Panc1 (cell line): ENCODE measurements around the gene NPLOC4. TPM values are rescaled to one million over a fixed set of nuclear protein-coding genes. Genes with fewer than 3 reads are reported as not detected.

ENCODE experiments used
- ATAC-seq: fragments of 200-7000 bp; cut with Tn5 transposase; 2 replicates; pipeline ENCODE4 v1.9.1; 2020; ENCODE audit warnings: mild to moderate bottlenecking, moderate library complexity
- BruUV-seq: library from RNA; stranded (reverse); fragments of 400-500 nt; replicated peaks from 2 replicates; lab custom pipeline; 2021; lab: Mats Ljungman, UMichigan
- CTCF ChIA-PET: fragments of 300-600 bp; sonication (Branson Sonifier 250); formaldehyde crosslinking; loops from one replicate; lab custom pipeline; 2022; ENCODE audit warnings: antibody characterized with exemption; lab: Charles Lee
- POLR2A ChIA-PET: fragments of 300-600 bp; sonication (Branson Sonifier 250); formaldehyde crosslinking; loops from one replicate; lab custom pipeline; 2022; ENCODE audit warnings: antibody characterized with exemption; lab: Charles Lee
- DNase-seq: peaks from one replicate; pipeline ENCODE4 v3.0.0-alpha.2; 2010; ENCODE audit warnings: low read depth, low spot score
- H3K27ac ChIP-seq: 2 replicates; pipeline ENCODE4 v1.5.1; 2011; ENCODE audit warnings: mild to moderate bottlenecking, low read length, inconsistent platforms
- H3K27me3 ChIP-seq: fragments of 200-500 bp; sonication (Bioruptor generic); 2 replicates; pipeline ENCODE4 v1.6.0; 2014; ENCODE audit warnings: low read length, inconsistent platforms; ENCODE audit not compliant: control insufficient read depth, insufficient read depth
- H3K36me3 ChIP-seq: fragments of 200-500 bp; sonication (Bioruptor generic); 2 replicates; pipeline ENCODE4 v1.5.1; 2014; ENCODE audit warnings: inconsistent platforms, mild to moderate bottlenecking, low read length, moderate library complexity; ENCODE audit not compliant: control insufficient read depth, insufficient read depth
- H3K4me1 ChIP-seq: 2 replicates; pipeline ENCODE4 v1.5.1; 2011; ENCODE audit warnings: inconsistent platforms, mild to moderate bottlenecking, low read length, moderate library complexity; ENCODE audit not compliant: control insufficient read depth, insufficient read depth
- H3K4me3 ChIP-seq, 2 experiments: 2 replicates each; pipeline ENCODE4 v1.5.1; 2011 to 2012; ENCODE audit warnings: low read depth in 2 of 2, low read length in 2 of 2, mild to moderate bottlenecking in 2 of 2, inconsistent platforms in 1 of 2, moderate library complexity in 1 of 2
- H3K9me3 ChIP-seq: fragments of 200-500 bp; sonication (Bioruptor generic); 2 replicates; pipeline ENCODE4 v1.5.1; 2014; ENCODE audit warnings: low read depth, mild to moderate bottlenecking, inconsistent platforms, low read length, moderate library complexity; ENCODE audit not compliant: control insufficient read depth, insufficient read depth
- POLR2AphosphoS5 ChIP-seq: IDR thresholded peaks from 2 replicates; pipeline ENCODE4 v1.6.1; 2012; ENCODE audit warnings: mild to moderate bottlenecking, low read depth, low read length, moderate library complexity
- SIN3A ChIP-seq: IDR thresholded peaks from 2 replicates; pipeline ENCODE4 v1.6.1; 2012; ENCODE audit warnings: low read depth, mild to moderate bottlenecking, low read length, moderate library complexity, borderline replicate concordance; ENCODE audit not compliant: insufficient read depth
- TCF7L2 ChIP-seq: IDR thresholded peaks from 2 replicates; pipeline ENCODE4 v1.6.1; 2011; ENCODE audit warnings: mild to moderate bottlenecking, low read depth, low read length, inconsistent platforms
- in situ Hi-C: cut with HindIII; loops from 2 replicates; pipeline ENCODE4 v1.10.0; 2016; ENCODE audit warnings: low sequenced_read_pairs, low pct_unique_long_range_greater_than_20kb
- intact Hi-C: fragments of 100-400 bp; cut with micrococcal nuclease; formaldehyde crosslinking; loops from one replicate; pipeline ENCODE4 v1.10.0; 2022; ENCODE audit not compliant: unreplicated experiment
- total RNA-seq: library from RNA; stranded (reverse); gene quantifications from one replicate; pipeline ENCODE4 v1.2.1, GENCODE V29; 2021; ENCODE audit not compliant: unreplicated experiment
- TF ChIP-seq, protein P1 (sequence below): fragments of 450-650 bp; IDR thresholded peaks from 2 replicates; pipeline ENCODE4 v1.5.1; 2017; ENCODE audit warnings: mild to moderate bottlenecking
- TF ChIP-seq, protein P2 (sequence below), 2 experiments: IDR thresholded peaks; 2 replicates each; pipeline ENCODE4 v1.6.1; 2011 to 2012; ENCODE audit warnings: low read depth in 2 of 2, control low read depth in 1 of 2, low read length in 1 of 2, mild to moderate bottlenecking in 1 of 2, moderate library complexity in 1 of 2; ENCODE audit not compliant: insufficient read depth in 1 of 2

NPLOC4 gene
- total RNA-seq, 1 experiment from 2014 or later = 246 TPM

DNA sequence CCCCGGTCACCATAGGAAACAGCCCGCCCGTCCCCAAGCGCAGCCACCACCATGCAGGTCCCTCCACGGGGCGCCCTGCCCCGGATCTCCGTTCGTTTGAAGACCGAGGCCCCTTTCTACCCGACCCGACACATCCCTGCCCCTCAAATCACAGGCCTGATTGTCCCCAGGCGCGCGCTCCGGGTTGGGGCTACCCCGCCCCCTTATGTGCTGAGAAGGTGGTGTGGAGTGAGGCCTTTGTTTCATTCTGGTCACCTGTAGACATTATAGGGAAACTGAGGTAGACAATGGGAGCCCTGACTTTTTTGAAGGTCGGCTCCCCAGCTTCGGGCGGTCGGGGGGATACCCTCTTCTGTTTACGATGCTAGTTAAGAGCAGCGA is 123.5 kb downstream of the NPLOC4 start:
- H3K36me3 ChIP-seq = peaks cover 31% of the 10 kb centered on the region
- CTCF ChIA-PET = no interaction called here
- H3K4me3 ChIP-seq = peak overlapping the region; percentile 66 to 68
- POLR2A ChIA-PET = interaction anchor here (0.7 kb wide), 1 partner anchor 118 kb away, joined by 5 read pairs; the partner anchor contains the start of gene BAHCC1
- H3K4me1 ChIP-seq = peaks cover 33% of the 10 kb centered on the region
- no peaks in the 10 kb centered on the region for H3K9me3 ChIP-seq
- peak overlapping the region; percentile 94 for H3K27ac ChIP-seq
- TF ChIP-seq POLR2AphosphoS5 = peak; percentile 59; the same call in 1 of the 2 replicates
- TF ChIP-seq, protein P1, sequence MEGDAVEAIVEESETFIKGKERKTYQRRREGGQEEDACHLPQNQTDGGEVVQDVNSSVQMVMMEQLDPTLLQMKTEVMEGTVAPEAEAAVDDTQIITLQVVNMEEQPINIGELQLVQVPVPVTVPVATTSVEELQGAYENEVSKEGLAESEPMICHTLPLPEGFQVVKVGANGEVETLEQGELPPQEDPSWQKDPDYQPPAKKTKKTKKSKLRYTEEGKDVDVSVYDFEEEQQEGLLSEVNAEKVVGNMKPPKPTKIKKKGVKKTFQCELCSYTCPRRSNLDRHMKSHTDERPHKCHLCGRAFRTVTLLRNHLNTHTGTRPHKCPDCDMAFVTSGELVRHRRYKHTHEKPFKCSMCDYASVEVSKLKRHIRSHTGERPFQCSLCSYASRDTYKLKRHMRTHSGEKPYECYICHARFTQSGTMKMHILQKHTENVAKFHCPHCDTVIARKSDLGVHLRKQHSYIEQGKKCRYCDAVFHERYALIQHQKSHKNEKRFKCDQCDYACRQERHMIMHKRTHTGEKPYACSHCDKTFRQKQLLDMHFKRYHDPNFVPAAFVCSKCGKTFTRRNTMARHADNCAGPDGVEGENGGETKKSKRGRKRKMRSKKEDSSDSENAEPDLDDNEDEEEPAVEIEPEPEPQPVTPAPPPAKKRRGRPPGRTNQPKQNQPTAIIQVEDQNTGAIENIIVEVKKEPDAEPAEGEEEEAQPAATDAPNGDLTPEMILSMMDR = no peak
- no peak for TF ChIP-seq TCF7L2
- TF ChIP-seq, protein P2, sequence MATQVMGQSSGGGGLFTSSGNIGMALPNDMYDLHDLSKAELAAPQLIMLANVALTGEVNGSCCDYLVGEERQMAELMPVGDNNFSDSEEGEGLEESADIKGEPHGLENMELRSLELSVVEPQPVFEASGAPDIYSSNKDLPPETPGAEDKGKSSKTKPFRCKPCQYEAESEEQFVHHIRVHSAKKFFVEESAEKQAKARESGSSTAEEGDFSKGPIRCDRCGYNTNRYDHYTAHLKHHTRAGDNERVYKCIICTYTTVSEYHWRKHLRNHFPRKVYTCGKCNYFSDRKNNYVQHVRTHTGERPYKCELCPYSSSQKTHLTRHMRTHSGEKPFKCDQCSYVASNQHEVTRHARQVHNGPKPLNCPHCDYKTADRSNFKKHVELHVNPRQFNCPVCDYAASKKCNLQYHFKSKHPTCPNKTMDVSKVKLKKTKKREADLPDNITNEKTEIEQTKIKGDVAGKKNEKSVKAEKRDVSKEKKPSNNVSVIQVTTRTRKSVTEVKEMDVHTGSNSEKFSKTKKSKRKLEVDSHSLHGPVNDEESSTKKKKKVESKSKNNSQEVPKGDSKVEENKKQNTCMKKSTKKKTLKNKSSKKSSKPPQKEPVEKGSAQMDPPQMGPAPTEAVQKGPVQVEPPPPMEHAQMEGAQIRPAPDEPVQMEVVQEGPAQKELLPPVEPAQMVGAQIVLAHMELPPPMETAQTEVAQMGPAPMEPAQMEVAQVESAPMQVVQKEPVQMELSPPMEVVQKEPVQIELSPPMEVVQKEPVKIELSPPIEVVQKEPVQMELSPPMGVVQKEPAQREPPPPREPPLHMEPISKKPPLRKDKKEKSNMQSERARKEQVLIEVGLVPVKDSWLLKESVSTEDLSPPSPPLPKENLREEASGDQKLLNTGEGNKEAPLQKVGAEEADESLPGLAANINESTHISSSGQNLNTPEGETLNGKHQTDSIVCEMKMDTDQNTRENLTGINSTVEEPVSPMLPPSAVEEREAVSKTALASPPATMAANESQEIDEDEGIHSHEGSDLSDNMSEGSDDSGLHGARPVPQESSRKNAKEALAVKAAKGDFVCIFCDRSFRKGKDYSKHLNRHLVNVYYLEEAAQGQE (IDR thresholded peaks at IDR 0.05; ENCODE audit: insufficient read depth in 1 of 2, low read depth in 2 of 2, low read length in 1 of 2) = no peak
- no peak for DNase-seq
- no peaks in the 10 kb centered on the region for H3K27me3 ChIP-seq
- ATAC-seq = peak; percentile 8
- in situ Hi-C loops (no loop called here), intact Hi-C loops (no loop called here)
- BruUV-seq = no TSS peak

DNA sequence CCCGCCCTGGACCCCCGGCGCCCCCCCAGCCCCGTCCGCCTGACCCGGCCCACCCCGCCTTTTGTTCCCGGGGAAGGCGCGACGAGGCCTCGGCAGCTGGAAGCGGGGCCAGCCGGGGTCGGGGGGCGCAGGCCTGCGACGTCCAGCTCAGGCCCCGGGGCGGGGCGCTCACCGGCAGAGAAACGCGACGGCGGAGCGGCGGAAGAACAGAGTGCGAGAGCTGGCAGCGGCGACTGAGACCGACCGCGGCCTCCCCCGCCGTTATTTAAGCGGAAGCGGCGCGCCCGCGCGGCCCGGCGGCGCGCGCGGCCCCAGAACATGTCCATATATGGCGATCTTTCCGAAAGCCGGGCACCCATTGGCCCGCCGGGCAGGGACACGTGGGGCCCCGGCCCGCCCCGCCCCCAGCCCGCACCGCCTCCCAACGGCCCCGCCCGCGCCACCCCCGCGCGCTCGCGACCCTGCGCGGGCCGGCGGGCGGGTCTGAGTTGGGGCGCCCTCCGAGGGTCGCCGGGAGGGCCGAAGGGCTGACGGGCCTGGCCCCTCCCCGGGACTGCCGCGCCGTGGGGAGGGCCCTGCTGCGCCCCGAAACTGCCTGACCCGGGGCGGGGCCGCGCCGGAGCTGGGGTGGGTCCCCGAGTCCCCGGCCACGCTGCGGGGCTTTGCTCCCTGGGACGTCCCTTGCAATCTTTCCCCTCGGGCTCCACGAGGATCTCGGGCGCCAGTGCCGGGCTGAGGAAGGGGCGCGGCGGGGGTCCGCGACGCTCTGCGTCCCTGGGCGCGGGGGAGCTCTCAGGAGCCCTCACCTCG is 124.1 kb downstream of the NPLOC4 start, which contains the start of gene ACTG1:
ACTG1 (minus strand) TSS at position 238 of the 810 bp plus-strand sequence. CDS start 445 bp downstream, outside the sequence.
- DNase-seq (no peak), ATAC-seq (peak; percentile 44)
- CTCF ChIA-PET = no interaction called here
- Histone ChIP-seq H3K4me3 (peak within 1 kb of the TSS; percentile 68 to 100), H3K4me1 (peaks cover 27% of the 10 kb centered on the region), H3K9me3 (no peaks in the 10 kb centered on the region), H3K27me3 (no peaks in the 10 kb centered on the region), H3K27ac (peak within 1 kb of the TSS; percentile 94), H3K36me3 (peaks cover 31% of the 10 kb centered on the region)
- in situ Hi-C loops = no loop called here
- BruUV-seq = no TSS peak
- intact Hi-C loops = no loop called here
- TF ChIP-seq, protein P1 = no peak
- TF ChIP-seq TCF7L2 (no peak), POLR2AphosphoS5 (peak; percentile 99), SIN3A (peak; percentile 93; the same call in 1 of the 2 replicates)
- TF ChIP-seq, protein P2 (IDR thresholded peaks at IDR 0.05; ENCODE audit: insufficient read depth in 1 of 2, low read depth in 2 of 2, low read length in 1 of 2) = peak in 1 of 2 experiments; percentile 62; a peak in 1 of 4 replicates
- POLR2A ChIA-PET = interaction anchor here (0.6 to 0.7 kb wide), 2 partner anchors 118 to 178 kb away, joined by 3 to 5 read pairs; partner anchors contain the start of gene BAHCC1
